SK-N-SH treated with all-trans-retinoic acid at 6 μM for 48 hours (cell line): ENCODE data around the gene SYPL1.

Experiments used
- ARNTL ChIP-seq: fragments of 450-650 bp; formaldehyde crosslinking; IDR thresholded peaks from 2 replicates; pipeline ENCODE4 v1.5.0; 2020; ENCODE audit warnings: low read depth, mild to moderate bottlenecking, moderate library complexity, borderline replicate concordance
- BACH2 ChIP-seq: fragments of 250-450 bp; sonication (Bioruptor Pico); IDR thresholded peaks from 2 replicates; pipeline ENCODE4 v1.9.0; 2021; ENCODE audit warnings: mild to moderate bottlenecking, borderline replicate concordance
- CREB5 ChIP-seq: fragments of 250-450 bp; sonication (Bioruptor Pico); IDR thresholded peaks from 2 replicates; pipeline ENCODE4 v1.5.1; 2020; ENCODE audit warnings: low read depth, mild to moderate bottlenecking, moderate library complexity
- ESRRG ChIP-seq: fragments of 250-450 bp; sonication (Bioruptor Pico); IDR thresholded peaks from 2 replicates; pipeline ENCODE4 v1.6.1; 2021; ENCODE audit warnings: mild to moderate bottlenecking
- PATZ1 ChIP-seq: fragments of 250-450 bp; sonication (Bioruptor Pico); IDR thresholded peaks from 2 replicates; pipeline ENCODE4 v1.8.0; 2020; ENCODE audit warnings: mild to moderate bottlenecking, moderate library complexity, borderline replicate concordance
- SNAI2 ChIP-seq: fragments of 250-450 bp; sonication (Bioruptor Pico); IDR thresholded peaks from 2 replicates; pipeline ENCODE4 v1.5.0; 2020; ENCODE audit warnings: mild to moderate bottlenecking, moderate library complexity
- TCF4 ChIP-seq: fragments of 250-450 bp; sonication (Bioruptor Pico); IDR thresholded peaks from 2 replicates; pipeline ENCODE4 v1.8.0; 2021; ENCODE audit warnings: mild to moderate bottlenecking, moderate library complexity, borderline replicate concordance
- ZNF70 ChIP-seq: fragments of 450-650 bp; formaldehyde crosslinking; IDR thresholded peaks from 2 replicates; pipeline ENCODE4 v1.5.0; 2020; ENCODE audit warnings: mild to moderate bottlenecking, moderate library complexity
- ZNF8 ChIP-seq: fragments of 450-650 bp; formaldehyde crosslinking; IDR thresholded peaks from 2 replicates; pipeline ENCODE4 v1.5.0; 2020; ENCODE audit warnings: mild to moderate bottlenecking, moderate library complexity
- TF ChIP-seq, protein P1 (sequence below): fragments of 250-450 bp; sonication (Bioruptor Pico); IDR thresholded peaks from 2 replicates; pipeline ENCODE4 v1.5.1; 2021; ENCODE audit warnings: mild to moderate bottlenecking, moderate library complexity

DNA sequence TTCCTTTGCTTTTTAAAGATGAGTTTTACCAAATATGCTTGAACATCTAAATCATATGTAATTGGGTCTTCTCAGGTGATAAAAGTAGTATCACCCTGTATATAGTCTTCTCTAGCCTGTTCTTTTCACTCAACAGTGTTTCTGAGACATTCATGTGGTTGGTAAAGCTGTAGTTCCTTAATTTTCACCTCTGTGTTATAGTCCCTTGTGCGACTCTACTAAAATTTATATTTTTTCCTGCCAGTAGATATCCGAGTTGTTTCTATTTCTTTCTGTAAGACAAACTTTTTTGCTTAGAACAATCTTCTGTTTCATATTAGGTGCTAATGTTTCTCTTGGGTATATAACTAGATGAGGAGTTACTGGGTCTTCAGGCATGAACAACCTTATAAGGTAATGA, 35.6 kb downstream of the SYPL1 start:
- TF ChIP-seq ARNTL: no peak
- no peak for TF ChIP-seq TCF4
- TF ChIP-seq BACH2 (CRISPR knock-in tag): no peak
- TF ChIP-seq ZNF70 (CRISPR knock-in tag): no peak
- TF ChIP-seq, protein P1, sequence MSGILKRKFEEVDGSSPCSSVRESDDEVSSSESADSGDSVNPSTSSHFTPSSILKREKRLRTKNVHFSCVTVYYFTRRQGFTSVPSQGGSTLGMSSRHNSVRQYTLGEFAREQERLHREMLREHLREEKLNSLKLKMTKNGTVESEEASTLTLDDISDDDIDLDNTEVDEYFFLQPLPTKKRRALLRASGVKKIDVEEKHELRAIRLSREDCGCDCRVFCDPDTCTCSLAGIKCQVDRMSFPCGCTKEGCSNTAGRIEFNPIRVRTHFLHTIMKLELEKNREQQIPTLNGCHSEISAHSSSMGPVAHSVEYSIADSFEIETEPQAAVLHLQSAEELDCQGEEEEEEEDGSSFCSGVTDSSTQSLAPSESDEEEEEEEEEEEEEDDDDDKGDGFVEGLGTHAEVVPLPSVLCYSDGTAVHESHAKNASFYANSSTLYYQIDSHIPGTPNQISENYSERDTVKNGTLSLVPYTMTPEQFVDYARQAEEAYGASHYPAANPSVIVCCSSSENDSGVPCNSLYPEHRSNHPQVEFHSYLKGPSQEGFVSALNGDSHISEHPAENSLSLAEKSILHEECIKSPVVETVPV (CRISPR knock-in tag): no peak
- no peak for TF ChIP-seq ZNF8 (CRISPR knock-in tag)
- TF ChIP-seq SNAI2 (CRISPR knock-in tag): no peak
- no peak for TF ChIP-seq CREB5 (CRISPR knock-in tag)
- no peak for TF ChIP-seq ESRRG (CRISPR knock-in tag)
- TF ChIP-seq PATZ1: no peak
